Neuronal stem cell (in vitro differentiated cells): ENCODE data around the gene SMIM17.

ENCODE experiments used
- DNase-seq: peaks from one replicate; pipeline ENCODE4 v3.0.0-alpha.2; 2013; ENCODE audit warnings: low spot score
- H2AFZ ChIP-seq: one replicate; pipeline ENCODE4 v1.6.1; 2013; ENCODE audit warnings: mild to moderate bottlenecking, low read length, inconsistent platforms
- H2AK5ac ChIP-seq: 2 replicates; pipeline ENCODE4 v1.6.1; 2013; ENCODE audit warnings: low read depth, mild to moderate bottlenecking, inconsistent platforms, low read length, moderate library complexity, mixed read lengths
- H2BK120ac ChIP-seq: 2 replicates; pipeline ENCODE4 v1.6.1; 2013; ENCODE audit warnings: low read depth, mild to moderate bottlenecking, inconsistent platforms, low read length, moderate library complexity, mixed read lengths
- H2BK12ac ChIP-seq: one replicate; pipeline ENCODE4 v1.6.1; 2013; ENCODE audit warnings: low read length, inconsistent platforms
- H2BK15ac ChIP-seq: 2 replicates; pipeline ENCODE4 v1.6.1; 2013; ENCODE audit warnings: mild to moderate bottlenecking, low read length, inconsistent platforms, mixed read lengths
- H2BK5ac ChIP-seq: one replicate; pipeline ENCODE4 v1.6.1; 2013; ENCODE audit warnings: inconsistent platforms, mild to moderate bottlenecking, low read length, moderate library complexity
- H3K14ac ChIP-seq: one replicate; pipeline ENCODE4 v1.6.1; 2013; ENCODE audit warnings: low read length, inconsistent platforms
- H3K18ac ChIP-seq: 2 replicates; pipeline ENCODE4 v1.6.1; 2013; ENCODE audit warnings: low read length, inconsistent platforms
- H3K23ac ChIP-seq: 2 replicates; pipeline ENCODE4 v1.6.1; 2013; ENCODE audit warnings: low read depth, mild to moderate bottlenecking, mixed read lengths, low read length, inconsistent platforms; ENCODE audit not compliant: poor library complexity
- H3K27ac ChIP-seq: replicated peaks from 3 replicates; pipeline ENCODE4 v1.5.1; 2013; ENCODE audit warnings: low read length, inconsistent platforms
- H3K27me3 ChIP-seq, 3 experiments: 2 replicates each; pipeline ENCODE4 v1.6.1; 2013; ENCODE audit warnings: low read length in 3 of 3, mild to moderate bottlenecking in 2 of 3, inconsistent platforms in 1 of 3, low read depth in 1 of 3, mixed read lengths in 1 of 3, moderate library complexity in 1 of 3; ENCODE audit not compliant: control insufficient read depth in 3 of 3, insufficient read depth in 3 of 3
- H3K36me3 ChIP-seq, 2 donors: replicated peaks in 1 of 2; 2 replicates each; pipeline ENCODE4 v1.6.1; 2013; ENCODE audit warnings: low read length in 2 of 2; ENCODE audit not compliant: control insufficient read depth in 2 of 2, insufficient read depth in 2 of 2
- H3K4ac ChIP-seq: 2 replicates; pipeline ENCODE4 v1.6.1; 2013; ENCODE audit warnings: inconsistent platforms, mild to moderate bottlenecking, low read length, moderate library complexity
- H3K4me1 ChIP-seq, 2 donors: 1 replicate in 1 of 2; 2 replicates in 1 of 2; pipeline ENCODE4 v1.6.1; 2013; ENCODE audit warnings: low read length in 2 of 2, low read depth in 1 of 2; ENCODE audit not compliant: control insufficient read depth in 2 of 2, insufficient read depth in 1 of 2
- H3K4me2 ChIP-seq: one replicate; pipeline ENCODE4 v1.6.1; 2013; ENCODE audit warnings: mild to moderate bottlenecking, low read length, inconsistent platforms; ENCODE audit not compliant: insufficient read depth, poor library complexity, severe bottlenecking
- H3K4me3 ChIP-seq, 2 donors: 2 replicates each; pipeline ENCODE4 v1.5.1; 2013; ENCODE audit warnings: low read length in 2 of 2, mild to moderate bottlenecking in 2 of 2, inconsistent platforms in 1 of 2, moderate library complexity in 1 of 2
- H3K79me1 ChIP-seq: one replicate; pipeline ENCODE4 v1.6.1; 2013; ENCODE audit warnings: low read depth, mild to moderate bottlenecking, inconsistent platforms, low read length, moderate library complexity
- H3K9ac ChIP-seq: one replicate; pipeline ENCODE4 v1.6.1; 2013; ENCODE audit warnings: mild to moderate bottlenecking, low read depth, low read length, inconsistent platforms; ENCODE audit not compliant: poor library complexity
- H3K9me3 ChIP-seq, 2 donors: replicated peaks in 1 of 2; 2 replicates each; pipeline versions ENCODE3 to v1.6.1; 2013; ENCODE audit warnings: low read length in 2 of 2, mild to moderate bottlenecking in 2 of 2, inconsistent platforms in 1 of 2, low read depth in 1 of 2, mixed read lengths in 1 of 2, moderate library complexity in 1 of 2; ENCODE audit not compliant: control insufficient read depth in 2 of 2, insufficient read depth in 1 of 2
- H4K8ac ChIP-seq: one replicate; pipeline ENCODE4 v1.6.1; 2013; ENCODE audit warnings: low read depth, mild to moderate bottlenecking, inconsistent platforms, low read length, moderate library complexity
- H4K91ac ChIP-seq: one replicate; pipeline ENCODE4 v1.6.1; 2013; ENCODE audit warnings: low read length, low read depth, mild to moderate bottlenecking, inconsistent platforms; ENCODE audit not compliant: poor library complexity
- WGBS, 2 donors: extraction: QIAGEN DNeasy Blood & Tissue Kit; methylation state at CpG; one replicate each; pipeline ENCODE4 v1.1.7; 2013; ENCODE audit warnings: missing lambda C conversion rate in 2 of 2, mixed read lengths in 1 of 2; ENCODE audit not compliant: insufficient read length in 2 of 2, insufficient replicate concordance in 1 of 2; ENCODE audit errors: extremely low coverage in 2 of 2; 5-methylcytosine and 5-hydroxymethylcytosine counted together

The SMIM17 gene

GRCh38 chr19:56643460-56643955 lies 549 bp downstream of the SMIM17 start:
- Histone ChIP-seq H3K4ac (no peak overlapping the region), H3K79me1 (no peaks in the 10 kb centered on the region), H3K4me1 (no peaks in the 10 kb centered on the region), H4K8ac (no peak overlapping the region), H3K4me3 (peak overlapping the region in 1 of 2 donors; percentile 45), H3K4me2 (no peak overlapping the region), H2AFZ (no peak overlapping the region), H2AK5ac (no peak overlapping the region), H3K27me3 (peaks cover 0 to 12% (median 0%) of the 10 kb centered on the region in 3 experiments), H3K23ac (no peak overlapping the region), H3K18ac (no peak overlapping the region), H2BK12ac (no peak overlapping the region), H2BK15ac (no peak overlapping the region), H3K14ac (no peak overlapping the region), H3K9me3 (peaks cover 0 to 15% of the 10 kb centered on the region in 2 donors), H2BK120ac (no peak overlapping the region), H2BK5ac (no peak overlapping the region), H3K9ac (no peak overlapping the region), H3K27ac (no peak overlapping the region), H3K36me3 (no peaks in the 10 kb centered on the region), H4K91ac (no peak overlapping the region)
- no CpG with 5 or more reads among the region's 25 CpGs for WGBS, 2 donors
- no peak for DNase-seq

- DNase-seq, result no peak
- Histone ChIP-seq H3K79me1 (no peaks in the 10 kb centered on the region), H2BK15ac (no peak overlapping the region), H2AFZ (no peak overlapping the region), H3K27ac (no peak overlapping the region), H3K18ac (no peak overlapping the region), H3K9me3 (peaks cover 5 to 14% of the 10 kb centered on the region in 2 donors), H4K8ac (no peak overlapping the region), H3K4me2 (no peak overlapping the region), H2BK120ac (no peak overlapping the region), H3K4me1 (no peaks in the 10 kb centered on the region), H3K4ac (no peak overlapping the region), H4K91ac (no peak overlapping the region), H2BK12ac (no peak overlapping the region), H3K4me3 (no peak overlapping the region), H2AK5ac (no peak overlapping the region), H3K9ac (no peak overlapping the region), H3K36me3 (no peaks in the 10 kb centered on the region), H3K23ac (no peak overlapping the region), H3K14ac (no peak overlapping the region), H3K27me3 (no peaks in the 10 kb centered on the region), H2BK5ac (no peak overlapping the region)
- WGBS, 2 donors, result no CpG with 5 or more reads among the region's 3 CpGs
Observed at GRCh38 chr19:56654151-56654550, 11.2 kb downstream of the SMIM17 start.

GRCh38 chr19:56660381-56661107 lies 17.6 kb downstream of the SMIM17 start:
- H3K27ac ChIP-seq, result no peak overlapping the region
- DNase-seq, result no peak
- no peak overlapping the region for H4K91ac ChIP-seq
- peaks cover 3% of the 10 kb centered on the region for H3K79me1 ChIP-seq
- no peak overlapping the region for H2BK120ac ChIP-seq
- no peak overlapping the region for H3K9ac ChIP-seq
- H2BK12ac ChIP-seq, result no peak overlapping the region
- no peak overlapping the region for H2BK15ac ChIP-seq
- H2AFZ ChIP-seq, result no peak overlapping the region
- H3K4me2 ChIP-seq, result no peak overlapping the region
- no peaks in the 10 kb centered on the region for H3K4me1 ChIP-seq
- H2BK5ac ChIP-seq, result peak overlapping the region; percentile 35
- H4K8ac ChIP-seq, result no peak overlapping the region
- H3K18ac ChIP-seq, result no peak overlapping the region
- H2AK5ac ChIP-seq, result no peak overlapping the region
- H3K23ac ChIP-seq, result no peak overlapping the region
- H3K27me3 ChIP-seq, result no peaks in the 10 kb centered on the region
- H3K14ac ChIP-seq, result no peak overlapping the region
- WGBS, 2 donors, result no CpG with 5 or more reads among the region's 32 CpGs
- H3K4me3 ChIP-seq, result no peak overlapping the region
- H3K9me3 ChIP-seq, result peaks cover 27 to 36% of the 10 kb centered on the region in 2 donors
- no peak overlapping the region for H3K4ac ChIP-seq
- peaks cover 0 to 16% of the 10 kb centered on the region in 2 donors for H3K36me3 ChIP-seq

GRCh38 chr19:56661248-56661647 lies 18.3 kb downstream of the SMIM17 start:
- no peak overlapping the region for H2BK5ac ChIP-seq
- no peak for DNase-seq
- H2BK120ac ChIP-seq, result no peak overlapping the region
- H3K9ac ChIP-seq, result no peak overlapping the region
- H4K8ac ChIP-seq, result no peak overlapping the region
- H3K27ac ChIP-seq, result no peak overlapping the region
- H3K4ac ChIP-seq, result no peak overlapping the region
- no peak overlapping the region for H4K91ac ChIP-seq
- no peak overlapping the region for H2AK5ac ChIP-seq
- H3K23ac ChIP-seq, result no peak overlapping the region
- peak overlapping the region in 1 of 2 donors; percentile 39 for H3K4me3 ChIP-seq
- H2AFZ ChIP-seq, result no peak overlapping the region
- peaks cover 27 to 36% of the 10 kb centered on the region in 2 donors for H3K9me3 ChIP-seq
- H2BK15ac ChIP-seq, result no peak overlapping the region
- H3K18ac ChIP-seq, result no peak overlapping the region
- peaks cover 0 to 16% of the 10 kb centered on the region in 2 donors for H3K36me3 ChIP-seq
- no peak overlapping the region for H2BK12ac ChIP-seq
- WGBS, 2 donors, result no CpG with 5 or more reads among the region's 3 CpGs
- H3K27me3 ChIP-seq, result no peaks in the 10 kb centered on the region
- H3K4me2 ChIP-seq, result no peak overlapping the region
- H3K4me1 ChIP-seq, result no peaks in the 10 kb centered on the region
- H3K79me1 ChIP-seq, result peaks cover 3% of the 10 kb centered on the region
- H3K14ac ChIP-seq, result no peak overlapping the region
